Adipocyte (in vitro differentiated cells): ENCODE results near the gene LPIN2.
A peak's percentile ranks its signal among the peaks of the same experiment; 100 is the strongest.
"Not testable (repeated sequence)": the region's sequence is repeated elsewhere in the genome, so short reads cannot be mapped to it uniquely, and the experiment has no call there.

Experiments
- DNase-seq: peaks from one replicate; pipeline ENCODE4 v3.0.0-alpha.2; 2015; ENCODE audit warnings: low read depth
- H3K27me3 ChIP-seq: replicated peaks from 2 replicates; pipeline ENCODE4 v1.7.0; 2013; ENCODE audit warnings: mild to moderate bottlenecking, low read length, moderate library complexity; ENCODE audit not compliant: control insufficient read depth, insufficient read depth
- H3K36me3 ChIP-seq: 2 replicates; pipeline ENCODE4 v1.7.0; 2013; ENCODE audit warnings: low read length, mild to moderate bottlenecking, moderate library complexity; ENCODE audit not compliant: control insufficient read depth, insufficient read depth, severe bottlenecking
- H3K4me1 ChIP-seq: 2 replicates; pipeline ENCODE4 v1.7.0; 2013; ENCODE audit warnings: mild to moderate bottlenecking, low read length, moderate library complexity; ENCODE audit not compliant: control insufficient read depth, insufficient read depth
- H3K4me3 ChIP-seq: 2 replicates; pipeline ENCODE4 v1.7.0; 2013; ENCODE audit warnings: mild to moderate bottlenecking, low read length, moderate library complexity
- H3K9ac ChIP-seq: 2 replicates; pipeline ENCODE4 v1.7.0; 2013; ENCODE audit warnings: mild to moderate bottlenecking, low read length, moderate library complexity
- H3K9me3 ChIP-seq: 2 replicates; pipeline ENCODE4 v1.7.0; 2013; ENCODE audit warnings: mild to moderate bottlenecking, low read length, moderate library complexity; ENCODE audit not compliant: control insufficient read depth

Gene LPIN2

DNA sequence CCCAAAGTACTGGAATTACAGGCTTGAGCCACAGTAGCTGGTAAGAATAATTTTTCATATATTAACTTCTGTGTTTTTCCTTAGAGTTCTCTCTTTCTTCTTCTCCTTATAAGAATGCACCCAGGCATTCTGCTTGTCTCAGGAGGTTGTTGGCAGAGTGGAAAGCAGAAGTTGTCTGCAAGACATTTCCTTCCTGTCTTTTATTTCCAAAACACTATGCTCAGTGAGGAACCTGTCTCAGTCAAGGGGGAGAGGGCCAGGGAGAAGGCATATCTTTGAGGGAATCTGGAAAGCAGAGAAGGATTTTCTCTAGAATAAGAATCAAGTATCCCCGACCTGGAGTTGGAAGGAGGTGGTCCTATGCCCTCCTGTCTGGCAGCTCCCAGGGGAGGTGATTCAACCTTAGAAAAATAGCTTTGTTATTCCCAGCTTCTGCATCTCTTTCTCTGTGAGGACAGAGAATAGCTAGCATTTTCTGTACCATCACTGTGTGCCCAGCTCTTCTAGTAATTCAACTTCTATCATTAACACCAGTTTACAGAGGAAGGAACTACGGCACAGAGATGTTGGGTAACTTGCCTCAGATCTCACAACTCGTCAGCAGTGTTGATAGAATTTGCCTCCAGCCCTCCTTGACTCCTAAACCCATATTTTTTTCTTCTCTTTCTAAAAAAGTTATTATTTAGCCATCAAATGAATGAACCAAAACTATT lies 3.8 kb upstream of the LPIN2 start:
- H3K9me3 ChIP-seq: no peaks in the 10 kb centered on the region
- H3K36me3 ChIP-seq: no peaks in the 10 kb centered on the region
- DNase-seq: no peak
- H3K4me1 ChIP-seq: peaks cover 18% of the 10 kb centered on the region
- H3K9ac ChIP-seq: no peak overlapping the region
- no peak overlapping the region for H3K4me3 ChIP-seq
- H3K27me3 ChIP-seq: no peaks in the 10 kb centered on the region

DNA sequence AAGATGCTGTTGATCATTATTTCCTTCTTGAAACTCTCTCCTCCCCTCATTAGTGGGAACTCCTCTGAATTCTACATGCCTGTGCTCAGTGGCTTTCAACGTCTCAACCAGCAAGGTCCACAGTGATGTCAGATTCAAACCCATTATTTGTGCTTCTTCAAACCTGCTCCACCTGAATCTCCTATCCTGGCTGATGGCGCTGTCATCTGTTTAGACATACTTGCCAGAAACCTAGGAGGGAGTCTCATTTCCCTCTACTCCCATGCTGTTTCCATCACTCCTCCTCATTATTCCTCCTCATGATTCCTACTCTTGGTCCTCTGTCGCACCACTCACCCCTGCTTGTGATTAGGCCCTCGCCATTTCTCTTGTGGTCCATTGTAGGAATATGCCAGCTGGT lies 2.9 kb upstream of the LPIN2 start:
- no peaks in the 10 kb centered on the region for H3K27me3 ChIP-seq

DNA sequence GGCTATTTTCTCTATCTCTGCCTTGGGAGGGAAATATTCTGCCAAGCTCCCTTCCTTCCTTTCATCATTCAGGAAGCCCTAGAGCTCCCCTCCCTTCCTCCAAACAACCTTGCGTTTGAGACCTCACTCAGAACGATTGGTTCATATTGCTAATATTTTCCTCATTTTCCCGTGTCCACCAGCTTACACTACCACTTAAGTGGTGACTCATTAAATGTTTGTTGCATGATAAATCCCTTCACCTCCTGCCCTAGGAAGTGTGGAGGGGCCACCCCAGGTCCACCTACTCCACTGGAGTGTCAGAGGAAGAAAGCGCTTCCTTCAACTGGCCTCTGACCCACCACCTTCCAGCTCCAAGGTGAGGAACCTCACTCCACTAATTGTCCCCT lies 2.3 kb upstream of the LPIN2 start:
- Histone ChIP-seq H3K4me3 (no peak overlapping the region), H3K36me3 (peaks cover 7% of the 10 kb centered on the region), H3K9me3 (no peaks in the 10 kb centered on the region), H3K9ac (peak overlapping the region; percentile 15), H3K4me1 (peaks cover 28% of the 10 kb centered on the region), H3K27me3 (no peaks in the 10 kb centered on the region)
- DNase-seq: peak; percentile 59

More for the DNA sequence above, 2.9 kb upstream of the LPIN2 start:
- Histone ChIP-seq H3K4me3 (no peak overlapping the region), H3K9me3 (no peaks in the 10 kb centered on the region), H3K36me3 (peaks cover under 1% of the 10 kb centered on the region), H3K9ac (no peak overlapping the region), H3K4me1 (peaks cover 27% of the 10 kb centered on the region)
- no peak for DNase-seq

DNA sequence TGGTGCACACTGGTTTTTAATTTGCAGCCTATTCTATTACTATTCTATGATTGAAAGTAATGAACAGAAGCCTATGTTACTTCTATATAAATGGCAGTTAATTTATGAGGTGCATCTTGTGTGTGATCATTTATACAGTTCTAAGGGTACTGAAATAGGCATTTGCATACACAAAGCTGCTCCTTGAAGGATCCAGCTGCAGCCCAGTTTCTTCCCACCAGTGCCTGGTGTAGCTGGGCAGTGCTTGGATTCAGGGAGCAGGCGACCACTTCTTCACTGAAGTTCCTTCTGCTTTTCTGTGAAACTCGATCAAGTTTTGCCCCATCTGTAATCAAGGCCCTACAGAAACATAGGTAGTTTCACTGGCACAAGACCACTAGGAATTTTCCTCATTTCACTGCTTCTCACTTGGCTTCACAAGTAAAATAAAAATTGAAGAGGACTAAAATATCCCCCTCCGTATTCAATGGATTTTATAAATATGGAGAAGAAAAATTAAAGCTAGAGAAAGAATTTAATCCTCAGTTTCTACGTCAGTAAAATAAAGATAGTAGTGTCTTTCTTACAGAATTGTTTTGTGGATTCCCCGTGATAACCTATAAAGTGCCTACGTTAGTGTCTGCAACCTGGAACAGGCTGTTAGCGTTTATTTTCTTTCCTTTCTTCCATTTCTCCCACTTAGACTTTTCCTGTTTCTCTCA lies 1.7 kb upstream of the LPIN2 start:
- H3K9ac ChIP-seq: peak overlapping the region; percentile 15
- H3K4me1 ChIP-seq: peaks cover 28% of the 10 kb centered on the region
- no peak overlapping the region for H3K4me3 ChIP-seq
- H3K9me3 ChIP-seq: no peaks in the 10 kb centered on the region
- peaks cover 12% of the 10 kb centered on the region for H3K36me3 ChIP-seq
- H3K27me3 ChIP-seq: no peaks in the 10 kb centered on the region
- peak; percentile 4 for DNase-seq

DNA sequence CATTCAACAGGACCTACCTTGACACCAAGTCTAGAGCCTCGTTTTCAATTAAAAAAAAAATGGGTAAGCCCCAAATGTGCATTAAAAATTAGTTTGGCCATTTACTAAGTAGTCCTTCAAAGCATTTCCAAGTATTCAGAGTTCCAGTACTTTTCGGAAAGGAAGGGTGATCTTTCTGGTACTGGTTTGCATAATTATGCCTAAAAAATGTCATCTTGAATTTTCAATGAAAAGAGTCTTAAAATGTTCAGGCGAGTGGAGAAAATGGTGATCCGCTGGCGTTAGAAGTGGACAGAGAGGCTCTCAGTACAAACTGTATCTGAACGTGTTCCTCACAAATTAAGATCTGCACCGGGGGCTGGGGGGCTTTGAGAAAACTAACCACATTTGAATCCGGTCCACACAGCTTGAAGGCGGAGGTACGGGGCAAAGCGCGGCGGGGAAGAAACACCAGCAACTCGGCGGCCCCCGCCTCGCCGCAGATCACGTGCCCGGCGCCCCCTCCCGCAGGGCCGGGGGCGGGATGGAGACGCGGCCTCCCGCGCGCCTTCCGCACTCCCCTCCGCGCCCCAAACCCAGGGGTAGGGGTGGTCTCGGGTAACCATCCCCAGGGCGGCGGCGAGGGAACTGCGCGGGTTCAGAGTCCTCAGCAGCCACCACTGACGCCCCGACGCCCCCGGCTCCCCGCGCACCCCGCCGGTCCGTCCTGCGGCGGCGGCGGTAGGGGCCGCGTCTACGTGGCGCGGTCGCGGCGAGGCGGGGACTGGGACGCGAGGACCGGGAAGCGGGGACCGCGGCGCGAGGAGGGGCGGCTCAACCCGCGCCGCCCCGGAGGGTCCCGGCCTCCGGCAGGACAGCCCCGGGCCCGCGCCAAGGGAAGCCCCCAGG lies 564 bp downstream of the LPIN2 start:
- DNase-seq: peak; percentile 71
- Histone ChIP-seq H3K36me3 (peaks cover 12% of the 10 kb centered on the region), H3K27me3 (no peaks in the 10 kb centered on the region), H3K9me3 (no peaks in the 10 kb centered on the region), H3K9ac (peak overlapping the region; percentile 90), H3K4me1 (peaks cover 28% of the 10 kb centered on the region), H3K4me3 (peak overlapping the region; percentile 89)

DNA sequence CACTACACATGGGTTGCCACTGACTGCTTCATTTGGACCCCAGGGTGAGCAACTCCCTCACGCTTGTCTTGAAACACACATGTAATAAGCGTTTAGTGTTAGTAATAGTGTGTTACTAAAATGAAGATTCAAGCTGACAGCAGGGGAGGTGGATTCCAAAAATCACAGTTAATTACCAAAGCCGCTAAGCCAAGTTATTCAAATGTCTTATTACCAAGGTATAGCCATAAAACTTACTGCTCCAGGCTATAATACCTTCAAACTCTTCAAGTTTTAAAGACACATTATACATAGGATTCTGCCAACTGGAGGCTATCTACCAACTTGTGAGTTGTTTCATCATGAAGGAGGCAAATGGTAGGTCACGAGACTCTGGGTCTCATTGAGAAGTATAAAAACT lies 2.9 kb downstream of the LPIN2 start:
- H3K27me3 ChIP-seq: no peaks in the 10 kb centered on the region
- H3K9ac ChIP-seq: no peak overlapping the region
- no peak for DNase-seq
- no peaks in the 10 kb centered on the region for H3K9me3 ChIP-seq
- H3K4me1 ChIP-seq: peaks cover 26% of the 10 kb centered on the region
- H3K4me3 ChIP-seq: no peak overlapping the region
- peaks cover 12% of the 10 kb centered on the region for H3K36me3 ChIP-seq

DNA sequence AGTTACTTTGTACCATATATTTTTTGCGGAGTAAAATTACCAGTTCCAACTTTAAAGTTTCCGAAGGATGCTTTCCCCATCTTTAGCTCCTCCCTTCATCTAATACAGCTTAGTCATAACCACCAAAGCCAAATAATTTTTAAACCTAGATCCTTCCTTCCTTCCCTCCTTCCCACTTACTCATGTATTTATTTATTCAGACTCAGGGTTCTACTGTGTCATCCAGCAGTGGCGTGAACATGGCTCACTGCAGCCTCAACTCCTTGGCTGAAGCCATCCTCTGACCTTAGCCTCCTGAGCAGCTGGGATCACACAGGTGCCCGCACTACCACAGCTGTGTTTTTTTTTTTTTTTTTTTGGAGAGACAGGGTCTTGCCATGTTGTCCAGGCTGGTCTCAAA lies 4.4 kb downstream of the LPIN2 start:
- no peaks in the 10 kb centered on the region for H3K9me3 ChIP-seq
- H3K4me1 ChIP-seq: peaks cover 13% of the 10 kb centered on the region
- no peak overlapping the region for H3K4me3 ChIP-seq
- no peak overlapping the region for H3K9ac ChIP-seq
- peaks cover 21% of the 10 kb centered on the region for H3K36me3 ChIP-seq
- H3K27me3 ChIP-seq: no peaks in the 10 kb centered on the region
- peak; percentile 51 for DNase-seq

DNA sequence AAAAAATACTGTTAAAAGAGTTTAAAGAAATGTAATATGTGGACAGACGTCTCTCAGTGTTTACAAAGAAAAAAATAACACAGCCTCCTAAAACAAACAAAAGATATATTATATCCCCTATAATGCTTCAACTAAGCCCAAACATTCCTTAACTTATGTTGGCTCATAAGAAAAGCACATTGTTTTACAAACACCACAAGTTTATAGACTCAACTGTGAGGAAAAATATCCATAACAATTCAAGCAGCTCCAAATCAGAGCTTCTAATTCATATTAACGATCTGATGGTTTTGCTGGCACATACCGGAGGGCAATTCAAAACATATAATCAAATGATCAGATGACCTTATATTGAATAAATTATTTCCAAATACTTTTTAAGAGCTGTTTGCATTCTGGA lies 5.5 kb downstream of the LPIN2 start:
- Histone ChIP-seq H3K4me3 (no peak overlapping the region), H3K9ac (no peak overlapping the region), H3K36me3 (peaks cover 27% of the 10 kb centered on the region), H3K27me3 (no peaks in the 10 kb centered on the region), H3K9me3 (no peaks in the 10 kb centered on the region), H3K4me1 (peaks cover 13% of the 10 kb centered on the region)
- no peak for DNase-seq

DNA sequence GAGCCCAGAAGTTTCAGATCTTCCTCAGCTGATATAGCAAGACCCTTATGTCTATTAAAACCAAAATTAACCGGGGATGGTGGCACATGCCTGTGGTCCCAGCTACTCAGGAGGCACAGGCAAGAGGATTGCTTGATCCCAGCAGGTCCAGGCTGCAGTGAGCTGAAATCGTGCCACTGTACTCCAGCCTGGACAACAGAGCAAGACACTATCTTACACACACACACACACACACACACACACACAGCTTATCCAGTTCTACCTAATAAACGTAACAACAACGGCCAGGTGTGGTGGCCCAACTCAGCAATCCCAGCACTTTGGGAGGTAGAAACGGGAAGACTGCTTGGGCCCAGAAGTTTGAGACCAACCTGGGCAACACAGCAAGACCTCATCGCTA lies 7.5 kb downstream of the LPIN2 start:
- Histone ChIP-seq H3K9me3 (no peaks in the 10 kb centered on the region), H3K36me3 (peaks cover 30% of the 10 kb centered on the region), H3K27me3 (no peaks in the 10 kb centered on the region), H3K4me3 (no peak overlapping the region), H3K9ac (no peak overlapping the region), H3K4me1 (no peaks in the 10 kb centered on the region)
- no peak for DNase-seq

DNA sequence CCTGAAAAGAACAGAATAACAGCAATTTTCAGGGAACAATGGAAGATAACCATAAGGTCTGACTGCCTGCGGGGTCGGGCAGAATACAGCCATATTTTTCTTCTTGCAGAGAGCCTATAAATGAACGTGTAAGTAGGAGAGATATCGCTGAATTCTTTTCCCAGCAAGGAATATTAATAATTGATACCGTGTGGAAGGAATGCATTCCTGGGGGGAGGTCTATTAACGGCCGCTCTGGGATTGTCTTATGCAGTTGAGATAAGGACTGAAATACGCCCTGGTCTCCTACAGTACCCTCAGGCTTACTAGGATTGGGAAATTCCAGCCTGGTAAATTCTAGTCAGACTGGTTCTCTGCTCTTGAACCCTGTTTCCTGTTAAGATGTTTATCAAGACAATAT lies 9.2 kb downstream of the LPIN2 start:
- peaks cover 25% of the 10 kb centered on the region for H3K36me3 ChIP-seq
- not testable (repeated sequence) for H3K9me3 ChIP-seq, H3K4me3 ChIP-seq, H3K4me1 ChIP-seq, H3K27me3 ChIP-seq, DNase-seq, H3K9ac ChIP-seq

DNA sequence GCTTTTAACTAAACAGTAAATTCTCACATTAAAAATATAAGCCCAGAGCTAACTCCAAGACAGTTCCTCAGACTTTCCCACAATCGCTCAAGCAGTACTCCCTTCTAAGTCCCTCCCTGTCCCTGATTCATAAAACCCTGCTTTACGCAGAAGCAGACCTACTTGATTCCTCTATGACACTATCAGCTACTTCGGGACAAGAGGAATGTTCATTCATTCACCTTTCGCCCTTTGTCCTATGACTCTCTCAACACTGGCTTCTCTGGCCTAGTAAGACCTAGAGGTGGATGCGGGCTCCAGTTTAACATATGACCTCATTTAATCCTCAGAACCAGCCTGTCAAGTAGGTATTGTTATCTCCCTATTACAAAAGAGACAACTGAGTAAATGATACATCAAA lies 10.2 kb downstream of the LPIN2 start:
- Histone ChIP-seq H3K27me3 (no peaks in the 10 kb centered on the region), H3K9me3 (no peaks in the 10 kb centered on the region), H3K4me1 (peaks cover 14% of the 10 kb centered on the region), H3K4me3 (no peak overlapping the region), H3K9ac (no peak overlapping the region), H3K36me3 (peaks cover 25% of the 10 kb centered on the region)
- no peak for DNase-seq
